Epithelial cell of esophagus (primary cell): ENCODE measurements around the gene SDHAF4.
"Not testable (repeated sequence)": the region's sequence is repeated elsewhere in the genome, so short reads cannot be mapped to it uniquely, and the experiment has no call there.

Experiments used
- DNase-seq: peaks from one replicate; pipeline ENCODE4 v3.0.0; 2010; ENCODE audit warnings: low read depth
- H3K4me3 ChIP-seq: 2 replicates; pipeline ENCODE4 v1.5.1; 2011; ENCODE audit warnings: mild to moderate bottlenecking, low read length, control low read depth
- TF ChIP-seq, protein P1 (sequence below): IDR thresholded peaks from 2 replicates; pipeline ENCODE4 v1.5.1; 2011; ENCODE audit warnings: low read depth, mild to moderate bottlenecking, low read length, control low read depth, inconsistent platforms; ENCODE audit not compliant: insufficient read depth; ENCODE audit errors: missing control alignments

SDHAF4 gene

DNA sequence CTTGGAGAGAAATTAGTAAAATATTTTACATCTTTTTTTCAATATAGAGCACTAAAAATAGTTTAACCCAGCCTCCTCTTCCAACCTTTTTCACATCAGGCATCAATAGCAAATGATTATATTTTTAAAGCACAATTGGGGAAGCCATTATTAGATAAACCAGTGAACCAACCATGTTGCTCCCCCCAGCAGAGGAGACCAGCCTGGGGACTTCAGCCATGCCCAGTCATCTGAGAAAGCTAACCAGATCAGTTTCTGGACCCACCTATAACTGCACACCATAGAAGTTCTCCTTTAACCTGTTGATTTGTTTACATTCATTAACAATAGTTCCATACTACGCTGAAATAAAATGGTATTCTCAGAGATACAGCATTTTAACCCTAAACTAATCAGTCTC, 13.8 kb upstream of the SDHAF4 start:
- no peak overlapping the region for H3K4me3 ChIP-seq
- DNase-seq = no peak
- TF ChIP-seq, protein P1, sequence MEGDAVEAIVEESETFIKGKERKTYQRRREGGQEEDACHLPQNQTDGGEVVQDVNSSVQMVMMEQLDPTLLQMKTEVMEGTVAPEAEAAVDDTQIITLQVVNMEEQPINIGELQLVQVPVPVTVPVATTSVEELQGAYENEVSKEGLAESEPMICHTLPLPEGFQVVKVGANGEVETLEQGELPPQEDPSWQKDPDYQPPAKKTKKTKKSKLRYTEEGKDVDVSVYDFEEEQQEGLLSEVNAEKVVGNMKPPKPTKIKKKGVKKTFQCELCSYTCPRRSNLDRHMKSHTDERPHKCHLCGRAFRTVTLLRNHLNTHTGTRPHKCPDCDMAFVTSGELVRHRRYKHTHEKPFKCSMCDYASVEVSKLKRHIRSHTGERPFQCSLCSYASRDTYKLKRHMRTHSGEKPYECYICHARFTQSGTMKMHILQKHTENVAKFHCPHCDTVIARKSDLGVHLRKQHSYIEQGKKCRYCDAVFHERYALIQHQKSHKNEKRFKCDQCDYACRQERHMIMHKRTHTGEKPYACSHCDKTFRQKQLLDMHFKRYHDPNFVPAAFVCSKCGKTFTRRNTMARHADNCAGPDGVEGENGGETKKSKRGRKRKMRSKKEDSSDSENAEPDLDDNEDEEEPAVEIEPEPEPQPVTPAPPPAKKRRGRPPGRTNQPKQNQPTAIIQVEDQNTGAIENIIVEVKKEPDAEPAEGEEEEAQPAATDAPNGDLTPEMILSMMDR = no peak

DNA sequence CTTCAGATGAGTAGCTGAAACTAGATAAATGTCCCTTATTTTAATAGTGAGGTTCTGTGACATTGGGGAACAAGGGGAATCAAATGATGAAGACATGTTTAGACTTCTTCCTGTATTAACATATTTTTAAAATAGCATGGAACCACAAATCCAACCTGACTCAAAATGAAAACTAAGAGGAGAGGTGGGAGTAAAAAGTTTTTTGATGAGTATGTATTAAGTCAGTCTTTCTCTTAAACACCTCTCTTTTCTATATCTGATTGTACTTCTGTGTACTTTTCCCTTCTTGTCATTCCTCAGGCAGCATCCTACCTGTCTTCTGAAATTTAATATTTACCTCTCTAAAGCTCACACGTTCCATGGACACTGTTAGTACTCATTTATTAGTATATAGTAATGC, 8.7 kb upstream of the SDHAF4 start:
- TF ChIP-seq, protein P1 = no peak
- no peak for DNase-seq

DNA sequence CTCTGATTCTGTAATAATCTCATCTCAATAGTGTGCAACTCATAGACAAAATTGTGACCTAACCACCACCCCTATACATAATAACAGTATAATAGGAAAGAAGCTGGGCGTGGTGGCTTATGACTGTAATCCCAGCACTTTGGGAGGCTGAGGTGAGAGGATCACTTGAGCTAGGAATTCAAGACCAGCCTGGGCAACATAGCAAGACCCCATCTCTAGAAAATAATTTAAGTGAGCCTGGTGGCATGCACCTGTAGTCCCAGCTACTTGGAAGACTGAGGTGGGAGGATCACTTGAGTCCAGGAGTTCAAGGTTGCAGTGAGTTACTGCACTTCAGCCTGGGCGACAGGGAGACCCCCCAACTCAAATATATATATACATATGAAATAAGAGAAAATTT, 4.3 kb upstream of the SDHAF4 start:
- not testable (repeated sequence) for DNase-seq, H3K4me3 ChIP-seq

More for the DNA sequence above, 8.7 kb upstream of the SDHAF4 start:
- H3K4me3 ChIP-seq = no peak overlapping the region

DNA sequence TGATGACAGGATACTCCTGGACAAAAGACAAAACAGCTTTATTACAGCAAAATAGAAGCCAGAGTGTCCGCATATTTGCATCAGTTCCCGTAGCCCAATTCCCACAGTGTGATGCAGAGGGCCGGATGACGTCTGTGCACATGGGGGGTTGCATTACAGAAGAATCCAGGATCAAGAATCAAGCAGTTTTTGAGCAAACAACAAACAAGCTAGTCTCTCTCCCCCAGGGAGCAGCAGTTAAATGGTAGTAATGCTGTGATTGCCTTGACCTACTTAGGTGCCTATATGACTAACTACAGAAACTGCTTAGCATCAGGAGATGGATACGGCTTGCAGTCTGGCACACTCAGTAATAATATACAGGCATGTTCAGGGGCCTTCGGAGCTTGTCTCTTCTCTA, 3.2 kb upstream of the SDHAF4 start:
- H3K4me3 ChIP-seq = no peak overlapping the region
- DNase-seq = no peak
- TF ChIP-seq, protein P1 = no peak

DNA sequence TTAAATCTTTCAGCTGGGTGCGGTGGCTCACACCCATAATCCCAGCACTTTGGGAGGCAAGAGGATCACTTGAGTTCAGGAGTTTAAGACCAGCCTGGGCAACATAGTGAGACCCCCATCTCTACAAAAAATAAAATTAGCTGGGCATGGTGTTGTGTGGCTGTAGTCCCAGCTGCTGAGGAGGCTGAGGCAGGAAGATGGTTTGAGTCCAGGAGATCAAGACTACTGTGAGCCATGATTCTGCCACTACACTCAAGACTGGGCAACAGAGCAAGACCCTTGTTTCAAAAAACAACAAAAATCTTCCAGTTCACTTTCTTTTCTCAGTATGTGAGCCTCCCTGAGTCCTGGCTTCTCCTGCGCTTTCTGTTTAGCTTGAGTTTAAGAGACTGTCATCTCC, 7.9 kb downstream of the SDHAF4 start:
- no peak overlapping the region for H3K4me3 ChIP-seq
- TF ChIP-seq, protein P1 = no peak
- DNase-seq = no peak

DNA sequence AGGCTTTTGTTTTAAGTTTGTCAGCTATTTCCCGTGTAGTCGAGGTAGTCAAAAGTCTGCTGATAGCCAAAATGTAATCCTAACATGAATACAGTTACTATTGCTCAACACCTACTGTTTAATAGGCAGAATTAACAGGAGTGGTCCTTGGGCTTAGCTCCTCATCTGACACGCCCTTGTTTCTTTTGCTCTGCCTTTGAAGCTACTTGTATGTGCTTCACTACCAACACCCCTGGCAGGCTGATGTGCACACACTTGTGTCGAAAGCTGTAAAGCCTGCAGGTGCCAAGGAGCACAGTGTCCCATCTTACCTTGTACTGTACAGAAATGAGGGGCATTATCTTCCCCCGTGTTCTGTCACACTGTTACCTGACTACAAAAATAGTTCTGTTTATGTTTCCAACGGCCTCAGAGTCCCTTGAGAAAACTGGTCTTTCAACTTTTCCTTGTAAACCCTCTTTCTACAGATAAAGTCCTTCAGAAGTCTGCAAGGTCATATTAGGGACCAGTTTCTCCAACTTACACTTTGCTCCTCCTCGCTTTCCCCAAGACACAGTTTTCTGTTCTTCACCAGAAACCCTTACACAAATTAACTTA, 9.3 kb downstream of the SDHAF4 start:
- no peak overlapping the region for H3K4me3 ChIP-seq
- no peak for DNase-seq
- TF ChIP-seq, protein P1 = no peak

DNA sequence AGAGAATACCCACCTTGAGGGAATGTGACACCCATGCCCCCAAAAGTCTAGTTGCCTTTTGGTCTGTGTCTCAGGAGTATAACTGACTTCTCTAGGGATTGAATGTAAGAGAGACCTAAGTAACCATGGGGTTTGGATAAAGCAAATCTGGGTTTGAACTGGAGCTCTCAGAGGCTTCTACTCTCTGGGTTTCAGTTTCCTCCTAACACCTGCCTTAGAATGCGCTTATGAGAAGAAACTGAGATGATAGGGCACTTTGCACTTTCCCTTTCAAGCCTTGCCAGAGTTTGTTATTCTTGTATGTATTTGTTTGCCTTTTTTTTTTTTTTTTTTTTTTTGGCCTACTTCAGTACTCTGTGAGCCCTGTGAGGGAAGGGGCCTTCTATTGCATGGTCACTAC, 19.4 kb downstream of the SDHAF4 start:
- no peak for DNase-seq
- no peak overlapping the region for H3K4me3 ChIP-seq
- TF ChIP-seq, protein P1 = no peak
